ENCODE results near the gene HIPK2. TPM values are rescaled to one million over a fixed set of nuclear protein-coding genes. Genes with fewer than 3 reads are reported as not detected.

The HIPK2 gene
- total and polyA plus RNA-seq, 2 of the 4 experiments (the other 2 are of a cell fraction), result 22.0 to 27.1 TPM

DNA sequence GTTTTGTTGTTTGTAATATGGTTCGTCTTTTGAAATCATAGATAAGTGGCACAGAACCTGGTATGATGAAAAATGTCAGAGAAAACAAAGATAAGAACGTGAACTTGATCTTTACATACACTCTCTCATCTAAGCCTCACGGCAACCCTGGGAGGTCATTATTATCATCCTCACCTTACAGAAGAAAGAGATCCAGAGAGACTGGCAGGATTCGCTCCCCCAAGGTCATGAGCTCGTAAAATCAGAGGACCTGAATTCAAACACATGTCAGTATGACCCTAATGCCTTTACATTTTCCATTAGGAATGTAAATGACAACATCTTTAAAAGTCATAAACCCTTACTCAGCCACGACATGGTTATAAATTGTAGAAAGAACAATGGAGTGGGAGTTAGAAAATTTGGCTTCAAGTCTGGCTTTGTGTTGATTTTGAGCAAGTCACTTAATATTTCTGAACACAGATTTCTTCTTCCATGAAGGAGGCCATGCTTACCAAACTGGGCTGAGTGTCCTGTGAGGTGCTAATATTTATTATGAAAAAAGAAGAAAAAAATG lies 35.9 kb downstream of the HIPK2 start:
- Histone ChIP-seq H3K27ac (ENCODE audit: insufficient read depth, low read length) (no peak overlapping the region), H2BK15ac (ENCODE audit: low read depth, low read length) (no peak overlapping the region), H3K4me1 (ENCODE audit: control insufficient read depth, insufficient read depth, low read length) (peaks cover 55% of the 10 kb centered on the region), H3K56ac (ENCODE audit: extremely low read depth, insufficient read depth, low read length) (no peak overlapping the region), H4K8ac (ENCODE audit: low read depth in 2 of 2, low read length in 2 of 2) (no peak overlapping the region), H3K4me3 (ENCODE audit: insufficient read depth, low read depth, low read length) (no peak overlapping the region), H3K36me3 (ENCODE audit: control insufficient read depth, insufficient read depth, low read length) (peaks cover 24% of the 10 kb centered on the region), H2AFZ (replicated peaks; ENCODE audit: low read length, poor library complexity) (no peak overlapping the region), H2BK5ac (ENCODE audit: low read depth, low read length, poor library complexity, severe bottlenecking) (no peak overlapping the region), H2BK20ac (ENCODE audit: low read depth, low read length) (no peak overlapping the region), H3K4me2 (ENCODE audit: low read depth, low read length) (no peak overlapping the region), H2AK5ac (ENCODE audit: low read depth, low read length) (no peak overlapping the region), H3K9ac (ENCODE audit: low read depth, low read length) (no peak overlapping the region), H3K23ac (ENCODE audit: low read depth, low read length) (peak overlapping the region; percentile 17; the same call in 1 of the 2 replicates), H2AK9ac (replicated peaks; ENCODE audit: low read depth, low read length, poor library complexity) (no peak overlapping the region), H3K9me1 (ENCODE audit: insufficient read depth, low read length) (peaks cover 66% of the 10 kb centered on the region), H3K18ac (ENCODE audit: low read depth, low read length) (no peak overlapping the region), H3K9me3 (ENCODE audit: control insufficient read depth, insufficient read depth, low read length) (no peaks in the 10 kb centered on the region), H4K20me1 (ENCODE audit: insufficient read depth, low read length) (peaks cover 99% of the 10 kb centered on the region), H3K27me3 (ENCODE audit: control insufficient read depth, insufficient read depth, low read length) (no peaks in the 10 kb centered on the region), H4K5ac (ENCODE audit: low read depth, low read length) (no peak overlapping the region), H4K91ac (ENCODE audit: insufficient read depth, low read depth, low read length) (no peak overlapping the region), H3K14ac (replicated peaks; ENCODE audit: low read depth, low read length) (no peak overlapping the region; the same call in 1 of the 2 replicates), H3K4ac (ENCODE audit: low read depth, low read length) (no peak overlapping the region), H2BK120ac (ENCODE audit: low read depth, low read length) (no peak overlapping the region), H3K79me1 (ENCODE audit: low read depth in 1 of 2, low read length in 2 of 2) (peaks cover 33 to 96% of the 10 kb centered on the region in 2 experiments)
- in situ Hi-C loops (cut with MboI; ENCODE audit: low sequenced_read_pairs) (no loop called here), intact Hi-C loops (cut with micrococcal nuclease) (no loop called here), dilution Hi-C loops (cut with HindIII; ENCODE audit: low sequenced_read_pairs, unreplicated experiment) (no loop called here)
- ATAC-seq (ENCODE audit: low read depth) (no peak), DNase-seq (no peak)
- CTCF ChIA-PET, result no interaction called here
- POLR2A ChIA-PET (ENCODE audit: unreplicated experiment), result no interaction called here
- BruUV-seq (replicated peaks), result no TSS peak
- no peak for TF ChIP-seq CEBPB (IDR thresholded peaks at IDR 0.05; ENCODE audit: low read depth, low read length)
- TF ChIP-seq, protein P1, sequence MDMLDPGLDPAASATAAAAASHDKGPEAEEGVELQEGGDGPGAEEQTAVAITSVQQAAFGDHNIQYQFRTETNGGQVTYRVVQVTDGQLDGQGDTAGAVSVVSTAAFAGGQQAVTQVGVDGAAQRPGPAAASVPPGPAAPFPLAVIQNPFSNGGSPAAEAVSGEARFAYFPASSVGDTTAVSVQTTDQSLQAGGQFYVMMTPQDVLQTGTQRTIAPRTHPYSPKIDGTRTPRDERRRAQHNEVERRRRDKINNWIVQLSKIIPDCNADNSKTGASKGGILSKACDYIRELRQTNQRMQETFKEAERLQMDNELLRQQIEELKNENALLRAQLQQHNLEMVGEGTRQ (IDR thresholded peaks at IDR 0.05; ENCODE audit: low read depth, low read length), result no peak
- TF ChIP-seq MAFK (IDR thresholded peaks at IDR 0.05; ENCODE audit: low read depth, low read length), result no peak
- no peak for TF ChIP-seq MXI1 (IDR thresholded peaks at IDR 0.05; ENCODE audit: borderline replicate concordance, low read depth, low read length)
- TF ChIP-seq, protein P2, sequence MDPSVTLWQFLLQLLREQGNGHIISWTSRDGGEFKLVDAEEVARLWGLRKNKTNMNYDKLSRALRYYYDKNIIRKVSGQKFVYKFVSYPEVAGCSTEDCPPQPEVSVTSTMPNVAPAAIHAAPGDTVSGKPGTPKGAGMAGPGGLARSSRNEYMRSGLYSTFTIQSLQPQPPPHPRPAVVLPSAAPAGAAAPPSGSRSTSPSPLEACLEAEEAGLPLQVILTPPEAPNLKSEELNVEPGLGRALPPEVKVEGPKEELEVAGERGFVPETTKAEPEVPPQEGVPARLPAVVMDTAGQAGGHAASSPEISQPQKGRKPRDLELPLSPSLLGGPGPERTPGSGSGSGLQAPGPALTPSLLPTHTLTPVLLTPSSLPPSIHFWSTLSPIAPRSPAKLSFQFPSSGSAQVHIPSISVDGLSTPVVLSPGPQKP (IDR thresholded peaks at IDR 0.05; ENCODE audit: borderline replicate concordance, low read depth, low read length), result no peak
- TF ChIP-seq CHD1 (IDR thresholded peaks at IDR 0.05; ENCODE audit: low read depth, low read length), result no peak
- TF ChIP-seq RFX5 (IDR thresholded peaks at IDR 0.05; ENCODE audit: low read depth, low read length), result no peak
- no CpG with 5 or more reads among the region's 6 CpGs for WGBS, 2 experiments (ENCODE audit: extremely low coverage in 2 of 2, insufficient read length in 1 of 2)

Data from IMR-90 (cell line).